DMS153 (cell line): ENCODE data around the gene CA5B.
A peak's percentile ranks its signal among the peaks of the same experiment; 100 is the strongest.
"Not testable (repeated sequence)": the region's sequence is repeated elsewhere in the genome, so short reads cannot be mapped to it uniquely, and the experiment has no call there.

Experiments
- DNase-seq: peaks from one replicate; lab custom pipeline; 2025; lab: John Stamatoyannopoulos, UW

CA5B gene

GRCh38 chrX:15737959-15738902 lies at the start of gene CA5B:
Gene CA5B, plus strand, starts transcription at chrX:15738270. Its CDS starts 11,754 bp downstream, at chrX:15750024.
- peak; percentile 81 for DNase-seq

- DNase-seq: no peak
These were observed 43.1 kb upstream of the CA5B start for GRCh38 chrX:15694941-15695451.

- DNase-seq: no peak
These were observed 41.6 kb upstream of the CA5B start for GRCh38 chrX:15696516-15696915.

GRCh38 chrX:15702488-15703371 lies 35.3 kb upstream of the CA5B start:
- no peak for DNase-seq

GRCh38 chrX:15703809-15704208 lies 34.3 kb upstream of the CA5B start:
- not testable (repeated sequence) for DNase-seq

- not testable (repeated sequence) for DNase-seq
These were observed 33.8 kb upstream of the CA5B start for GRCh38 chrX:15704273-15704672.

DNA sequence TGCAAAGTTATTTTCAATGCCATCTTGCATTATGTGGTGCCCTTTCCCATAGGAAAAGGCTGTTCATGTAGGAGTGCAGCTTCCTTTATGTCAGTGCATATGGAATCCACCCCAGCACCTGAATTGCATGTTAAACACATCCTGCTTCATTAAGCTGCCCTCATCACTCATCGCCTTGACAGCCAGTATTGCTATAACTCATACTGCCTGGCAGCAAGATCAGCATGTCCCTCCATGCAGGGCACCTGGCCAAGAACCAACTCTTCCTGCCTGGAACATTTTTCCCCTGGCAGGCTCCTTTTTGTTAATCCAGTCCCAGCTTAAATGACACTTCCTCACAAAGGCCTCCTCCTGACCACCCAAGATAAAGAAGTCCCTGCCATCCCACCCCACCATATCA lies 23.5 kb upstream of the CA5B start:
- peak; percentile 50 for DNase-seq

- no peak for DNase-seq
These were observed 19.6 kb upstream of the CA5B start for GRCh38 chrX:15718283-15718970.

DNA sequence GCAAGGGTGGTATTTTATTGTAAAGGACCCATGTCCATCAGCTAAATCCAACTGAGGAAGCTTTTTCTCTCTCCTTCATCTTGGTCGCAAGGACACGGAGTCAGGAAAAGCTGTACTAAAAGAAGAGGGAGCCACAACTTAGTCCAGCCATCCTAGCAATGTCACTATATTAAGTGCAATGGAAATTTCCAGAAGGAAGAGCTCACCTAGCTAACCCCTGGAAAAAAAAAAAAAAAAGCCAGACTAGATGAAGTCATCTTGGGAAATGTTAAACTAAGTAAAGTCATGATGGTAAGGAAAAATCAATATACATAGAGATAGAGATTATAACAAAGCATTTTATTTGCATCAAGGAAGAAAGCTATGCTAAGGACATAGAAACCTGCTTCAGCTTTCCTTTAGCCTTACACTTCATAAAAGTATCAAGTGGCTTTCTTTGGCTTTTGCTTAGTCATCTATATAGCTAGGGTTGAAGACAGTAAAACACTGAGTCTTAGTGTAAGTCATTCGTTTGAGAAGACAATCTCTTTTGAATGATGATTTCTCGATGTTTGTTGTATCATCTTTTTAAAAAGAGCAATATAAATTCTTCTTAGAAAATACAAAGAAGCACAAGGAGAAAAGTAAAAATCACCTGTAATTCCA lies 18.6 kb upstream of the CA5B start:
- no peak for DNase-seq

DNA sequence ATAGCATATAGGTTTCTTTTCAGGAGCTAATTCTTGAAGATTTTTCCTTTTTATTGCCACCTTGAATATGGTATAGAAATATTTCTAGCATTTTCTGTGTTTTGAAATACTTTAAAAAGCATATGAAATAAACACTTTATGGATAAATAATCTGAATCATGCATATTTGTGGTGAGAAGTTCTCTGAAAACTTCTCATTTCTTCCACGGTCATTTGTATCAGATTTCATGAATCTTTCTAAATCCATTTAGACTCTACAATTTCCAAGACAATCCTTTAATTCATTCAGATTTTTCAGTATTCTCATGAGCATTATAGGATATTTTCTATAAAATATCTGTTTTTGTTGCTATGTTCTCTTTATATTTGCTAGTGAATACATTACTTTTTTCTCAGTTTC lies 16.2 kb upstream of the CA5B start:
- DNase-seq: no peak

- no peak for DNase-seq
These were observed 14.1 kb upstream of the CA5B start for GRCh38 chrX:15723887-15724517.

DNA sequence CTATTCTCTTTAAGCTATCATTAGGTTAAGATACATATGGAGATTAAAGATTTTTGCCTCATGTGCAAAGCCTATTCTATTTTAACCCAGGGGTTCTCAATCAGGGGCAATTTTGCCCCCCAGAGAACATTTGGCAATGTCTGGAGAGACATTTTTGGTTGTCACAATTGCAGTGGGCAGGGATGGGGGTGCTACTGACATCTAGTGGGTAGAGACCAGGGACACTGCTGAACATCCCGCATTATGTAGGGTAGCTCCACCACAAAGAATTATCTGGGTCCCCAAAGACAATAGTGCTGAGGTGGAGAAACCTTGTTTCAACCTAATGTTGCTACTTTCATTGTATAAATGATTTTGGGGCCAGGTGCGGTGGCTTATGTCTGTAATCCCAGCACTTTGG lies 13.2 kb upstream of the CA5B start:
- DNase-seq: no peak

DNA sequence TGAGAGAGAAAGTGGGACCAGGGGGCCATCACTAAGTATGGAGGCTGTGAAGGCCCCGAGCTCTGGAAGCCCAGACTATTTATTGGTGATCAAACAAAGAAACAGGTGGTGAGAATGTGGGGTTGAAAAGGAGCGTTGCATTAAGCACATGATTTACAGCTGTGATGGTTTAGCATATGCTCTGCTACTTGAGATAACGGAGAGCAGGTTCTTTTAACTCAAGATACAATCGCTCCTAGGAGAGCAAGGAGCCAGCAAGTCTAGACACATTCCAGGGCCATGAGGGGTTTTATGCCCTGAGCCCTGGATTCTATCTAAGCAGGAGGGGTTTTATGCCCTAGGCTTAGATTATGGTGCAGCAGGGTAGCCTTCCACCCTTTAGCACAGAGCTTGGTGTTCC lies 6.7 kb upstream of the CA5B start:
- DNase-seq: not testable (repeated sequence)

DNA sequence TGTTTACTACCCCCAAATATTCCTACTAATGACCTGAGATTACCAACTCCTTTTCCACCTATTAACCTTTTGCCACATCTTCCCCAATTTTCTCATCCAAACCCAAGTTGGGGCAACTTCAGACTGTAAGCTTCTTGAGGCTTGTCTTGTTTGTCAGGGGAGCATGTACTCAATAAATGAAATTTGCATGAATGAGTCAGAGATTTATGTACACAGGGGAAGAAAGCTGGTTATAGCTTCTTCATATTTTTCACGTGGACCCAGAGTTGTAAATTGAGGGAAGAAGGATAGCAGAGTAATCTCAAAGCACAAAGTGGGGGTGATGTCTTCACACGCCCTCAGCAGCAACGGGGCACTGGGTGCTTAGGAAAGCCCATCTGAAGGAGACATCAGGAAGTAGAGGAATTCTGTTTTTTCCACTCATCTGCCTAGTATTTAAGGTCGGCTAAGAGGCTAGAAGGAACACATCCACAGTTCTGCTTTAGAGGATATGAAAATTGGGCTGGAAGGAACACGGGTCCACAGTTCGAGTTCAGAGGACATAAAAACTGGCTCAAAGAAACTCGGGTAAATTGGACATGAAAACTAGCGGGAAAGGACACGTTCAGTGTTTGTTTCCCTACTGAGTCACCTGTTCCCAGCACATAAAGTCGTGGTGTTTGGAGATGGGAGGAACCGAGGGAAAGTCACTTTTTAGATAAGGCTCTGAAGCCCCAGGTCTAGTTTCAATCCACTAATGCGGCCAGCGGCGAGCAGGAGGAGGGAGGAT lies 696 bp upstream of the CA5B start:
- no peak for DNase-seq

GRCh38 chrX:15739886-15740285 lies 1.8 kb downstream of the CA5B start:
- no peak for DNase-seq

DNA sequence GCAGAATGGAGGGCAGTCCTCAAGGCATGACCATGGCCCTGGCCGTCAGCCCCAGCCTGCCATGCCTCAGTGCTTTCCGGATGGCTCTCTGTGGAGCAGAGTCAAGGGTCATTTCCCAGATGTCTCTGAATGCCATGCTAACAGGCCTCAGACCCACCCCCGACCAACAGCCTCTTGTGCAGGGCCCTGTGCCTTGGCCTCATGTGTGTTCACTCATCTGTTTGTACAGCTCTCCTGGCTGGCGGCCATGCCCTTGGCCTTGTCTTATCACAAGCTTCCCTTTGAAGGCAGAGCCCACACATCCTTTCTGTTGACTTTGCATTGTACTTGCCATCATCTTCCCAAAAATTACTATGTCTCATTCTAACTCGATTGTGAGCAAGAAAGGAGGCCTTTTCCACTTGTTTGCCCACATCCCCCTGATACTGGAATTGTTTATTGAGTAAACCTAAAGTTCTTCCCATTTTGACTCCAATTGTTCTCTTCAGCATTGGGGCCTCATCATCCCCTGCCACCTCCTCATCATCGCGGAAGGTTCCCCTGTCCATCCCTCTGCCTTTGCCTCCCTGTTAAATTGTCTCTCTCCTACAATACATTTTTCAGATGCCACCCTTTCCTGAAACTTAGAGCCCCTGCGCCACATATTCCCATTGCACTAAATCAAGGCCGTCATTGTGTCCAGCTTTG lies 6.3 kb downstream of the CA5B start:
- no peak for DNase-seq

DNA sequence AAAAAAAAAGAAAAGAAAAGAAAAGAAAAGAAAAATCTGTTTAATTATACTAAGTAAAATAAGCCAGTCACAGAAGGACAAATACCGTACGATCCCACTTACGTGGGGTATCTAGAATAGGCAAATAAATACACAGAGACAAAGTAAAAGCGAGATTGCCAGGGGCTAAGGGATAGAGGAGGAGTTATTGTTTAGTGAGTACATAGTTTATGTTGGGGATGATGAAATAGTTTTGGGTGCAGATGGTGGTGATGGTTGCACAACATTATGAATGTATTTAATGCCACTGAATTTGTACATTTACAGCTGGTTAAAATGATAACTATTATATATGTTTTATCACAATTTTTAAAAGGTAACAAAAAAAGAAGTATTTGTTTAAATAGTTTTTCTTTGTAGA lies 7.1 kb downstream of the CA5B start:
- no peak for DNase-seq

DNA sequence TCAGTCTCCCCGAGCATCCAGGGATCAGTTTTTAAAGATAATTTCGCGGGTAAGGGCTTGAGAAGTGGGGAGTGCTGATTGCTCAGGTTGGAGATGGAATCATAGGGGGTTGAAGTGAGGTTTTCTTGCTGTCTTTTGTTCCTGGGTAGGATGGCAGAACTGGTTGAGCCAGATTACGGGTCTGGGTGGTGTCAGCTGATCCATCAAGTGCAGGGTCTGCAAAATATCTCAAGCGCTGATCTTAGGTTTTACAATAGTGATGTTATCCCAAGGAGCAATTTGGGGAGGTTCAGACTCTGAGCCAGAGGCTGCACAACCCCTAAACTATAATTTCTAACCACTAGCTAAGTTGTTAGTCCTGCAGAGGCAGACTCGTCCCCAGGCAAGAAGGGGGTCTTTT lies 8.6 kb downstream of the CA5B start:
- not testable (repeated sequence) for DNase-seq

- no peak for DNase-seq
These were observed 9.6 kb downstream of the CA5B start for GRCh38 chrX:15747626-15748173.
